Tibial artery (tissue), 4 donors: ENCODE measurements around the gene CMAS.
A peak's percentile ranks its signal among the peaks of the same experiment; 100 is the strongest.

Experiments
- DNase-seq, 2 donors: peaks; one replicate each; pipeline ENCODE4 v3.0.0-alpha.2; 2019
- H3K27ac ChIP-seq, 2 donors: fragments of 200-600 bp; sonication (generic) in 1 of 2; 1 replicate in 1 of 2; 2 replicates in 1 of 2; pipeline ENCODE4 v1.5.1; 2018 to 2019; ENCODE audit warnings: mild to moderate bottlenecking in 1 of 2
- H3K27me3 ChIP-seq, 2 donors: fragments of 200-600 bp; sonication (generic) in 1 of 2; one replicate each; pipeline versions ENCODE4 v1.5.1 to v1.6.0; 2016 to 2019
- H3K36me3 ChIP-seq, 3 donors: fragments of 200-600 bp; sonication (generic) in 2 of 3; one replicate each; pipeline ENCODE4 v1.5.1; 2016 to 2019; ENCODE audit warnings: mild to moderate bottlenecking in 2 of 3
- H3K4me1 ChIP-seq, 4 donors: fragments of 200-600 bp; sonication (generic) in 2 of 4; 1 replicate in 3 of 4; 2 replicates in 1 of 4; pipeline ENCODE4 v1.5.1; 2016 to 2019
- H3K4me3 ChIP-seq, 2 donors: fragments of 200-600 bp; sonication (generic) in 1 of 2; 1 replicate in 1 of 2; 2 replicates in 1 of 2; pipeline ENCODE4 v1.5.1; 2018 to 2019; ENCODE audit warnings: mild to moderate bottlenecking in 2 of 2
- H3K9me3 ChIP-seq, 3 donors: fragments of 200-600 bp; sonication (generic) in 1 of 3; one replicate each; pipeline ENCODE4 v1.5.1; 2016 to 2019
- intact Hi-C: fragments of 100-400 bp; cut with DNase I; formaldehyde crosslinking; loops from one replicate; pipeline ENCODE4 v1.15.0; 2023; ENCODE audit warnings: low total_unique reads
- TF ChIP-seq, protein P1 (sequence below), 2 experiments: fragments of 200-600 bp in 1 of 2; fragments of 450-650 bp in 1 of 2; IDR thresholded peaks; one replicate each; pipeline ENCODE4 v1.5.1; 2017 to 2019; ENCODE audit warnings: antibody characterized with exemption in 2 of 2, mild to moderate bottlenecking in 1 of 2, moderate library complexity in 1 of 2

CMAS gene

DNA sequence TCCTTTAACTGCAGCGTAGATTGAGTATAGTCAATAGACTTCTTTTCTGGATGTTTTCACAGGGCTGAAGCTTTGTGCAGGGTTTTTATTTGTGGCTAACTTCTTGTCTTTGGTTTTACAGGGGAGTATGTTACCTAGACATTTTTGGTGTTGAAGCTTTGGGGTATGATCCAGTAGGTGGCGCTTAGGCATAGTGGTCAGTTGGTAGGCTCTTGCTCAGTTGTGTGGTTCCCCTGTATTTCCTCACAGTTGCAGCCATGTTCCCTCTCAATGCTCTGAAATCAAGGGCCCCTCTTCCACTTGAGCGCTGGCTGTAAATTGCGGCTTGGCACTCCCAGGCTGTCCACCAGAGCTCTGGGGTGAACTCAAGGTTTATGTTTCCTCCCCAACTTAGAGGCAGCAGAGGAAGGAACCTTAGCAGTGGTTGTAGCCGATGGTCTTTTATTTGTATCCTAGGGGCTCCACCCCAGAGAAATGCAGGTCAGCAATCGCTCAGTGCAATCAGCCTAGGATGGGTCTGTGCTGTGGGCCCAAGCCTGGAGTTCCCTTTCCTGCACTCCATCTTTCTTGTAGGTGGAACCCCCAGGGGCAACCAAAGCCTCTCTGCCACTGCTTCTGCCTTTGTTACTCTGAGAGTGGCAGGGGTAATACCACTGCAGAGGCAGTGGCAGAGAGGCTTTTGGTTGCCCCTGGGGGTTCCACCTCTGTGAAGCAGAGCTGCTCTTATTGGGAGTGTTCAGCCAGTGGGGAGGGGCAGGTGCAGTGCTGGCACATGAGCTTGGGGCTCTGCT is 55.1 kb downstream of the CMAS start:
- TF ChIP-seq, protein P1, sequence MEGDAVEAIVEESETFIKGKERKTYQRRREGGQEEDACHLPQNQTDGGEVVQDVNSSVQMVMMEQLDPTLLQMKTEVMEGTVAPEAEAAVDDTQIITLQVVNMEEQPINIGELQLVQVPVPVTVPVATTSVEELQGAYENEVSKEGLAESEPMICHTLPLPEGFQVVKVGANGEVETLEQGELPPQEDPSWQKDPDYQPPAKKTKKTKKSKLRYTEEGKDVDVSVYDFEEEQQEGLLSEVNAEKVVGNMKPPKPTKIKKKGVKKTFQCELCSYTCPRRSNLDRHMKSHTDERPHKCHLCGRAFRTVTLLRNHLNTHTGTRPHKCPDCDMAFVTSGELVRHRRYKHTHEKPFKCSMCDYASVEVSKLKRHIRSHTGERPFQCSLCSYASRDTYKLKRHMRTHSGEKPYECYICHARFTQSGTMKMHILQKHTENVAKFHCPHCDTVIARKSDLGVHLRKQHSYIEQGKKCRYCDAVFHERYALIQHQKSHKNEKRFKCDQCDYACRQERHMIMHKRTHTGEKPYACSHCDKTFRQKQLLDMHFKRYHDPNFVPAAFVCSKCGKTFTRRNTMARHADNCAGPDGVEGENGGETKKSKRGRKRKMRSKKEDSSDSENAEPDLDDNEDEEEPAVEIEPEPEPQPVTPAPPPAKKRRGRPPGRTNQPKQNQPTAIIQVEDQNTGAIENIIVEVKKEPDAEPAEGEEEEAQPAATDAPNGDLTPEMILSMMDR (IDR thresholded peaks at IDR 0.05) = peak; percentile 48 to 50
- Histone ChIP-seq H3K36me3 (no peaks in the 10 kb centered on the region), H3K27ac (no peak overlapping the region), H3K4me3 (no peak overlapping the region), H3K4me1 (no peaks in the 10 kb centered on the region), H3K27me3 (peaks cover 0 to 6% of the 10 kb centered on the region in 2 donors), H3K9me3 (no peaks in the 10 kb centered on the region)
- intact Hi-C loops = loop anchor here (5.0 kb wide), 1 partner anchor 236 kb away; no protein-coding TSS in a partner anchor
- peak in 1 of 2 donors; percentile 60 for DNase-seq

DNA sequence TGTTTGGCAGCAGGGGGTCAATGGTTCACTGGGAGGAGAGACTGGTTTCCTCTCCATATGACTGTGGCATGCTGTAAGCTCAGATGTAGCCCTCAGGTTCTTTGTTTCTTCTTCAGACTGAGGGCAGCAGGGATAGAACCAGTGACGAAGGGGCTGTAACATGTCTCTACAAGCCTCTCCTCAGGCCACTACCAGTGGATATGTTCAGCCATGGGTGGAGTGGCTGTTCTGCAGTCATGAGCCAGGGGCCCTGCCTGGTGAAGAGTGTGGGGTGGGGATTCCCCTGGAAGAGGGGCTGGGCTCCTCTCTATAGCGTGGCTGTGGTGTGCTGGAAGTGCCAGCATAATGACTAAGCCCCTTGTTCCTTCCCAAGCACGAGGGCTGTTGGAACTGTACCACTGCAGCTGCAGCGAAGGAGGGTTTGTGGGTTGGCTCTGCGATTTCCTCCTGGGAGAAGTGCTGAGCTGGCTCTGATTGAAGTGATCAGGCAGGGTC is 55.8 kb downstream of the CMAS start:
- H3K27me3 ChIP-seq = peaks cover 0 to 6% of the 10 kb centered on the region in 2 donors
- H3K4me1 ChIP-seq = no peaks in the 10 kb centered on the region
- H3K27ac ChIP-seq = no peak overlapping the region
- intact Hi-C loops = loop anchor here (5.0 kb wide), 1 partner anchor 236 kb away; no protein-coding TSS in a partner anchor
- TF ChIP-seq, protein P1 (IDR thresholded peaks at IDR 0.05) = no peak
- no peak overlapping the region for H3K4me3 ChIP-seq
- H3K36me3 ChIP-seq = no peaks in the 10 kb centered on the region
- no peaks in the 10 kb centered on the region for H3K9me3 ChIP-seq
- peak in 1 of 2 donors; percentile 59 for DNase-seq

DNA sequence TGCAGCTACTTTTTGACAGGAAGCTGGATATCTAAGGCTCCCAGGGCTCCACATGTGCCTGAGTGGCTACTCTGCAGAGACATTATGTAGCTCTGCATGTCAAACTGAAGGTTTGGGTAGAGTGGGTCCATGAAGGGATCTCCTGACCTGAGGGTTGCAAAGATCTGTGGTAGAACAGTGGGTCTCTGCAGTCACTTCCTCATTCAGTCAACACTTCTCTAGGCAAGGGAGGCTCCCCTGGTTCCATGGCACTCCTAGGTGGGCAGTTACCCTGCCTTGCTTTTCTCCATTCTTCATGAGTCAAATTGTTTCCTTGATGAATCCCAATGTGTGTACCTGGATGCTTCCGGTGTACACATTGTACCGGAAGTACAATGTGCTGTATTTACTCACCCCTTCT is 57.4 kb downstream of the CMAS start:
- Histone ChIP-seq H3K27me3 (peaks cover 0 to 6% of the 10 kb centered on the region in 2 donors), H3K36me3 (no peaks in the 10 kb centered on the region), H3K4me3 (no peak overlapping the region), H3K4me1 (no peaks in the 10 kb centered on the region), H3K9me3 (no peaks in the 10 kb centered on the region), H3K27ac (no peak overlapping the region)
- TF ChIP-seq, protein P1 (IDR thresholded peaks at IDR 0.05) = no peak
- no peak for DNase-seq
- intact Hi-C loops = loop anchor here (5.0 kb wide), 1 partner anchor 234 kb away; no protein-coding TSS in a partner anchor

DNA sequence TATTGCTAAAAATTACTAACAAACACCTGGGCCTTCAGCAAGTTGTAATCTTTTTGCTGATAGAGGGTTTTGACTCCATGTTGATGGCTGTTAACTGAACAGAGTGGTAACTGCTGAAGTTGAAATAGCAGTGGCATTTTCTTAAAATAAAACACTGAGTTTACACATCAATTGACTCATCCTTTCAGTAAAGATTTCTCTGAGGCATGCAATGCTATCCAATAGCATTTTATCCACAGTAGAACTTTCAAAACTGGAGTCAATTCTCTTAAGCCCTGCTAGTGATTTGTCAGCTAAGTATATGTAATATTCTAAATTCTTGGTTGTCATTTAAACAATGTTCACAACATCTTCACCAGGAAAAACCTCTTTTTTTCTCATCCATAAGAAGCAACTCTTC is 59.5 kb downstream of the CMAS start:
- Histone ChIP-seq H3K27me3 (peaks cover 0 to 6% of the 10 kb centered on the region in 2 donors), H3K36me3 (no peaks in the 10 kb centered on the region), H3K27ac (no peak overlapping the region), H3K4me3 (no peak overlapping the region), H3K9me3 (no peaks in the 10 kb centered on the region), H3K4me1 (no peaks in the 10 kb centered on the region)
- DNase-seq = no peak
- intact Hi-C loops = no loop called here
- TF ChIP-seq, protein P1 (IDR thresholded peaks at IDR 0.05) = no peak

DNA sequence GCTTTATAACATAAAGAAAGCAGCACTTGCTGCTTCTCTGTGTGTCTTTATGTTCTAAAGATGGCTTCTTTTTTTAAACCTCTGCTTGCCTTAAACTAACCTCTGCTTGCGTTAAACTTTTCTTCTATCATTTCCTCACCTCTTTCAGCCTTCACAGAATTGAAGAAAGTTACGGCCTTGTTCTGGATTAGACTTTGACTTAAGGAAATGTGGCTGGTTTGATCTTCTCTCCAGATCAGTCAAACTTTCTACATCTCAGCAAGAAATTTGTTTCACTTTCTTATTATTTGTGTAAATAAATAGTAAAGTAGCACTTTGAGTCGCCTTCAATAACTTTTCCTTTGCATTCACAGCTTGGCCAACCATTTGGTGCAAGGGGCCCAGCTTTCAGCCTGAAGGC is 64.2 kb downstream of the CMAS start:
- H3K4me3 ChIP-seq = no peak overlapping the region
- H3K27ac ChIP-seq = no peak overlapping the region
- intact Hi-C loops = no loop called here
- H3K27me3 ChIP-seq = no peaks in the 10 kb centered on the region
- H3K36me3 ChIP-seq = no peaks in the 10 kb centered on the region
- TF ChIP-seq, protein P1 (IDR thresholded peaks at IDR 0.05) = no peak
- no peaks in the 10 kb centered on the region for H3K9me3 ChIP-seq
- no peaks in the 10 kb centered on the region for H3K4me1 ChIP-seq
- no peak for DNase-seq
